Liver (tissue), 9 donors: ENCODE measurements around the gene MS4A2. TPM values are rescaled to one million over a fixed set of nuclear protein-coding genes. Genes with fewer than 3 reads are reported as not detected.

Experiments used
- DNase-seq: peaks from one replicate; pipeline ENCODE4 v3.0.0-alpha.2; 2017; ENCODE audit warnings: low spot score
- H3K27ac ChIP-seq, 2 donors: one replicate each; pipeline ENCODE4 v1.7.0; 2013; ENCODE audit warnings: inconsistent platforms in 2 of 2, low read length in 2 of 2, control low read depth in 1 of 2, low read depth in 1 of 2, mild to moderate bottlenecking in 1 of 2
- H3K27me3 ChIP-seq, 4 donors: one replicate each; pipeline versions ENCODE4 v1.6.1 to v1.7.0; 2013; ENCODE audit warnings: low read length in 3 of 4, inconsistent platforms in 1 of 4, mild to moderate bottlenecking in 1 of 4, moderate library complexity in 1 of 4; ENCODE audit not compliant: control insufficient read depth in 4 of 4, insufficient read depth in 4 of 4
- H3K36me3 ChIP-seq, 4 donors: one replicate each; pipeline versions ENCODE4 v1.6.1 to v1.7.0; 2013; ENCODE audit warnings: low read length in 3 of 4, mild to moderate bottlenecking in 3 of 4, low read depth in 1 of 4, moderate library complexity in 1 of 4; ENCODE audit not compliant: control insufficient read depth in 4 of 4, insufficient read depth in 3 of 4
- H3K4me1 ChIP-seq, 4 donors: one replicate each; pipeline versions ENCODE4 v1.6.1 to v1.7.0; 2013; ENCODE audit warnings: low read length in 3 of 4, mild to moderate bottlenecking in 3 of 4, moderate library complexity in 1 of 4; ENCODE audit not compliant: control insufficient read depth in 4 of 4, insufficient read depth in 4 of 4
- H3K4me3 ChIP-seq, 3 donors: one replicate each; pipeline versions ENCODE4 v1.6.1 to v1.7.0; 2013; ENCODE audit warnings: low read length in 3 of 3, control low read depth in 1 of 3, low read depth in 1 of 3, mild to moderate bottlenecking in 1 of 3
- H3K9ac ChIP-seq, 2 donors: one replicate each; pipeline ENCODE4 v1.7.0; 2013; ENCODE audit warnings: low read length in 2 of 2, mild to moderate bottlenecking in 2 of 2, moderate library complexity in 2 of 2, control low read depth in 1 of 2, low read depth in 1 of 2
- H3K9me3 ChIP-seq, 4 donors: one replicate each; pipeline versions ENCODE4 v1.6.1 to v1.7.0; 2013; ENCODE audit warnings: low read length in 3 of 4; ENCODE audit not compliant: control insufficient read depth in 4 of 4
- EGR1 ChIP-seq, 2 donors: IDR thresholded peaks; 2 replicates each; pipeline ENCODE4 v1.6.1; 2016 to 2018; ENCODE audit warnings: antibody characterized with exemption in 2 of 2, low read depth in 2 of 2
- FOXA1 ChIP-seq: IDR thresholded peaks from 2 replicates; pipeline ENCODE4 v1.6.1; 2016; ENCODE audit warnings: antibody characterized with exemption
- FOXA2 ChIP-seq: IDR thresholded peaks from 2 replicates; pipeline ENCODE4 v1.6.1; 2016; ENCODE audit warnings: antibody characterized with exemption
- HNF4A ChIP-seq, 2 donors: conservative IDR thresholded peaks; 2 replicates each; pipeline ENCODE4 v1.6.1; 2016; ENCODE audit warnings: antibody characterized with exemption in 2 of 2, mild to moderate bottlenecking in 2 of 2
- HNF4G ChIP-seq: IDR thresholded peaks from 2 replicates; pipeline ENCODE4 v1.6.1; 2016; ENCODE audit warnings: antibody characterized with exemption
- JUND ChIP-seq, 2 donors: IDR thresholded peaks; 2 replicates each; pipeline ENCODE4 v1.6.1; 2016; ENCODE audit warnings: antibody characterized with exemption in 2 of 2
- NR2F2 ChIP-seq: IDR thresholded peaks from 2 replicates; pipeline ENCODE4 v1.6.1; 2016; ENCODE audit warnings: antibody characterized with exemption
- RAD21 ChIP-seq, 2 donors: IDR thresholded peaks; 2 replicates each; pipeline ENCODE4 v1.6.1; 2016; ENCODE audit warnings: antibody characterized with exemption in 2 of 2, mild to moderate bottlenecking in 2 of 2
- RXRA ChIP-seq, 2 donors: IDR thresholded peaks; 2 replicates each; pipeline ENCODE4 v1.6.1; 2017 to 2018; ENCODE audit warnings: antibody characterized with exemption in 2 of 2, mild to moderate bottlenecking in 1 of 2
- SP1 ChIP-seq: IDR thresholded peaks from 2 replicates; pipeline ENCODE4 v1.6.1; 2018; ENCODE audit warnings: antibody characterized with exemption, mild to moderate bottlenecking
- TAF1 ChIP-seq: conservative IDR thresholded peaks from 2 replicates; pipeline ENCODE4 v1.6.1; 2016; ENCODE audit warnings: antibody characterized with exemption, mild to moderate bottlenecking
- YY1 ChIP-seq: IDR thresholded peaks from 2 replicates; pipeline ENCODE4 v1.6.1; 2016; ENCODE audit warnings: antibody characterized with exemption, mild to moderate bottlenecking
- WGBS: extraction: QIAGEN DNeasy Blood & Tissue Kit; methylation state at CpG from one replicate; pipeline ENCODE4 v1.1.7; 2013; 5-methylcytosine and 5-hydroxymethylcytosine counted together
- polyA plus RNA-seq, 2 donors: library from polyadenylated mRNA; stranded (reverse) in 1 of 2; unstranded in 1 of 2; fragments of 200-250 nt in 1 of 2; fragments of >200 nt in 1 of 2; fragmentation: Nextera tagmentation in 1 of 2; extraction: Ambion mirVana in 1 of 2; gene quantifications; one replicate each; pipeline versions ENCODE4 v1.2.1 to v1.2.3, GENCODE V29; 2013 to 2015
- total RNA-seq, 2 donors: library from RNA; depleted of rRNA; stranded (reverse); fragments of >200 nt; gene quantifications; one replicate each; pipeline ENCODE4 v1.2.3, GENCODE V29; 2014
- TF ChIP-seq, protein P1 (sequence below): IDR thresholded peaks from 2 replicates; pipeline ENCODE4 v1.6.1; 2016; ENCODE audit warnings: antibody characterized with exemption, mild to moderate bottlenecking
- TF ChIP-seq, protein P2 (sequence below): fragments of 150-350 bp; IDR thresholded peaks from 2 replicates; pipeline ENCODE4 v1.5.1; 2017; ENCODE audit warnings: improper control_type of control experiment, low read depth, low read length; ENCODE audit not compliant: missing input control
- TF ChIP-seq, protein P3 (sequence below): IDR thresholded peaks from 2 replicates; pipeline ENCODE4 v1.6.1; 2016; ENCODE audit warnings: antibody characterized with exemption
- TF ChIP-seq, protein P4 (sequence below): IDR thresholded peaks from 2 replicates; pipeline ENCODE4 v1.6.1; 2016; ENCODE audit warnings: antibody characterized with exemption
- TF ChIP-seq, protein P5 (sequence below): IDR thresholded peaks from 2 replicates; pipeline ENCODE4 v1.6.1; 2016; ENCODE audit warnings: antibody characterized with exemption
- donor health status: healthy.
- donor health status: healthy.
- donor health status: healthy.
- donor health status: healthy.
- donor health status: healthy.

MS4A2 gene
- total and polyA plus RNA-seq, 4 donors = 0.08 to 0.37 (median 0.32) TPM; not detected in 1

DNA sequence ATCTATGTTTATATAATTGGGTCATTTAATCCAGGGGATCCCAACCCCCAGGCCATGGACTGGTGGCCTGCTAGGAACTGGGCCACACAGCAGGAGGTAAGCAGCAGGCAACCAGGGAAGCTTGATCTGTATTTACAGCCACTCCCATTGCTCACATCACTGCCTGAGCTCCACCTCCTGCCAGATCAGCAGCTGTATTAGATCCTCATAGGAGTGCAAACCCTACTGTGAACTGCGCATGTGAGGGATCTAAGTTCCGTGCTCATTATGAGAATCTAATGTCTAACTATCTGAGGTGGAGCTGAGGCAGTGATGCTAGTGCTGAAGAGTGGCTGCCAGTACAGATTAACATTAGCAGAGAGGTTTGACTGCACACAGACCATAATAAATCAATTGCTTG lies 32.8 kb downstream of the MS4A2 start:
- no peak overlapping the region for H3K27ac ChIP-seq
- no peaks in the 10 kb centered on the region for H3K36me3 ChIP-seq
- no peaks in the 10 kb centered on the region for H3K9me3 ChIP-seq
- 86% methylated on average over 2 of the region's 2 CpGs for WGBS
- no peak overlapping the region for H3K4me3 ChIP-seq
- H3K9ac ChIP-seq = no peak overlapping the region
- TF ChIP-seq NR2F2 = no peak
- TF ChIP-seq, protein P1, sequence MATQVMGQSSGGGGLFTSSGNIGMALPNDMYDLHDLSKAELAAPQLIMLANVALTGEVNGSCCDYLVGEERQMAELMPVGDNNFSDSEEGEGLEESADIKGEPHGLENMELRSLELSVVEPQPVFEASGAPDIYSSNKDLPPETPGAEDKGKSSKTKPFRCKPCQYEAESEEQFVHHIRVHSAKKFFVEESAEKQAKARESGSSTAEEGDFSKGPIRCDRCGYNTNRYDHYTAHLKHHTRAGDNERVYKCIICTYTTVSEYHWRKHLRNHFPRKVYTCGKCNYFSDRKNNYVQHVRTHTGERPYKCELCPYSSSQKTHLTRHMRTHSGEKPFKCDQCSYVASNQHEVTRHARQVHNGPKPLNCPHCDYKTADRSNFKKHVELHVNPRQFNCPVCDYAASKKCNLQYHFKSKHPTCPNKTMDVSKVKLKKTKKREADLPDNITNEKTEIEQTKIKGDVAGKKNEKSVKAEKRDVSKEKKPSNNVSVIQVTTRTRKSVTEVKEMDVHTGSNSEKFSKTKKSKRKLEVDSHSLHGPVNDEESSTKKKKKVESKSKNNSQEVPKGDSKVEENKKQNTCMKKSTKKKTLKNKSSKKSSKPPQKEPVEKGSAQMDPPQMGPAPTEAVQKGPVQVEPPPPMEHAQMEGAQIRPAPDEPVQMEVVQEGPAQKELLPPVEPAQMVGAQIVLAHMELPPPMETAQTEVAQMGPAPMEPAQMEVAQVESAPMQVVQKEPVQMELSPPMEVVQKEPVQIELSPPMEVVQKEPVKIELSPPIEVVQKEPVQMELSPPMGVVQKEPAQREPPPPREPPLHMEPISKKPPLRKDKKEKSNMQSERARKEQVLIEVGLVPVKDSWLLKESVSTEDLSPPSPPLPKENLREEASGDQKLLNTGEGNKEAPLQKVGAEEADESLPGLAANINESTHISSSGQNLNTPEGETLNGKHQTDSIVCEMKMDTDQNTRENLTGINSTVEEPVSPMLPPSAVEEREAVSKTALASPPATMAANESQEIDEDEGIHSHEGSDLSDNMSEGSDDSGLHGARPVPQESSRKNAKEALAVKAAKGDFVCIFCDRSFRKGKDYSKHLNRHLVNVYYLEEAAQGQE = no peak
- TF ChIP-seq, protein P2, sequence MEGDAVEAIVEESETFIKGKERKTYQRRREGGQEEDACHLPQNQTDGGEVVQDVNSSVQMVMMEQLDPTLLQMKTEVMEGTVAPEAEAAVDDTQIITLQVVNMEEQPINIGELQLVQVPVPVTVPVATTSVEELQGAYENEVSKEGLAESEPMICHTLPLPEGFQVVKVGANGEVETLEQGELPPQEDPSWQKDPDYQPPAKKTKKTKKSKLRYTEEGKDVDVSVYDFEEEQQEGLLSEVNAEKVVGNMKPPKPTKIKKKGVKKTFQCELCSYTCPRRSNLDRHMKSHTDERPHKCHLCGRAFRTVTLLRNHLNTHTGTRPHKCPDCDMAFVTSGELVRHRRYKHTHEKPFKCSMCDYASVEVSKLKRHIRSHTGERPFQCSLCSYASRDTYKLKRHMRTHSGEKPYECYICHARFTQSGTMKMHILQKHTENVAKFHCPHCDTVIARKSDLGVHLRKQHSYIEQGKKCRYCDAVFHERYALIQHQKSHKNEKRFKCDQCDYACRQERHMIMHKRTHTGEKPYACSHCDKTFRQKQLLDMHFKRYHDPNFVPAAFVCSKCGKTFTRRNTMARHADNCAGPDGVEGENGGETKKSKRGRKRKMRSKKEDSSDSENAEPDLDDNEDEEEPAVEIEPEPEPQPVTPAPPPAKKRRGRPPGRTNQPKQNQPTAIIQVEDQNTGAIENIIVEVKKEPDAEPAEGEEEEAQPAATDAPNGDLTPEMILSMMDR = no peak
- no peak for TF ChIP-seq TAF1
- TF ChIP-seq SP1 = no peak
- no peak for TF ChIP-seq JUND (IDR thresholded peaks at IDR 0.05)
- no peak for TF ChIP-seq RAD21 (IDR thresholded peaks at IDR 0.05)
- TF ChIP-seq FOXA2 = no peak
- TF ChIP-seq, protein P3, sequence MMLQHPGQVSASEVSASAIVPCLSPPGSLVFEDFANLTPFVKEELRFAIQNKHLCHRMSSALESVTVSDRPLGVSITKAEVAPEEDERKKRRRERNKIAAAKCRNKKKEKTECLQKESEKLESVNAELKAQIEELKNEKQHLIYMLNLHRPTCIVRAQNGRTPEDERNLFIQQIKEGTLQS = no peak
- H3K27me3 ChIP-seq = no peaks in the 10 kb centered on the region
- no peaks in the 10 kb centered on the region for H3K4me1 ChIP-seq
- DNase-seq = no peak

DNA sequence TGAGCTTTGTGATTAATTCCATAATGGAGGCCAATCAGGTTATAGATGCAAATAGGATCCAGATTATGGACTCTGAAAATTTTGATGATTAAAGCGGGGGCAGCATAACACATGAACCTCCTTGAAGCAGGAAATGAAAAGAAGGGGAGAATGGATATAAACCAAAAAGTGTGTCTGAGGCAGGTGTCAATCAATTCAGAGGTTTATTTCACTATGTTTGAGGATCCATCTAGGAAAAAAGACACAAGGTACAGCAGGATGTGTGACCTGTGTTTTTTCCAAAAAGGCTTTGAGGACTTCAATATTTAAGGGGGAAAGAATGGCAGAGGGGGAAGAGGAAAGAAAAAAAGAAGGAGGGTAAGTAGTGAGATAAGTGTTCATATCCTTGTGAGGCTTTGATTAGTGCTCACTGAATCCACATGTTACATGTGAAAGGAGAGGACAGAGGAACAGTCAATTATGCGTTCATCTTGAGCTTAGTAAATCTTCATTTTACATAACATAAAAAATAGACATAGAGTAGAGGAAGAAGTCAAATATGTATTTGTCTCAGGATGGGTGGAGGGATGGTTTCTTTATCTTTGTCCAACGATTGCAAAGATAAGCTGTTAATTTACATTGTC lies 34.1 kb downstream of the MS4A2 start:
- Histone ChIP-seq H3K27me3 (no peaks in the 10 kb centered on the region), H3K4me1 (no peaks in the 10 kb centered on the region), H3K36me3 (no peaks in the 10 kb centered on the region), H3K4me3 (no peak overlapping the region), H3K27ac (no peak overlapping the region), H3K9me3 (no peaks in the 10 kb centered on the region), H3K9ac (no peak overlapping the region)
- no peak for DNase-seq
- 69% methylated on average over 3 of the region's 3 CpGs for WGBS
- no peak for TF ChIP-seq FOXA2
- TF ChIP-seq RXRA (IDR thresholded peaks at IDR 0.05) = no peak
- TF ChIP-seq FOXA1 = no peak
- no peak for TF ChIP-seq SP1
- TF ChIP-seq EGR1 (IDR thresholded peaks at IDR 0.05; ENCODE audit: low read depth in 2 of 2) = no peak
- TF ChIP-seq, protein P4, sequence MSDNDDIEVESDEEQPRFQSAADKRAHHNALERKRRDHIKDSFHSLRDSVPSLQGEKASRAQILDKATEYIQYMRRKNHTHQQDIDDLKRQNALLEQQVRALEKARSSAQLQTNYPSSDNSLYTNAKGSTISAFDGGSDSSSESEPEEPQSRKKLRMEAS = no peak
- TF ChIP-seq, protein P2 = no peak
- no peak for TF ChIP-seq RAD21 (IDR thresholded peaks at IDR 0.05)
- TF ChIP-seq TAF1 = no peak
- no peak for TF ChIP-seq YY1
- TF ChIP-seq, protein P3 = no peak
- TF ChIP-seq, protein P1 = no peak
- TF ChIP-seq HNF4A (conservative IDR thresholded peaks at IDR 0.05) = no peak
- TF ChIP-seq, protein P5, sequence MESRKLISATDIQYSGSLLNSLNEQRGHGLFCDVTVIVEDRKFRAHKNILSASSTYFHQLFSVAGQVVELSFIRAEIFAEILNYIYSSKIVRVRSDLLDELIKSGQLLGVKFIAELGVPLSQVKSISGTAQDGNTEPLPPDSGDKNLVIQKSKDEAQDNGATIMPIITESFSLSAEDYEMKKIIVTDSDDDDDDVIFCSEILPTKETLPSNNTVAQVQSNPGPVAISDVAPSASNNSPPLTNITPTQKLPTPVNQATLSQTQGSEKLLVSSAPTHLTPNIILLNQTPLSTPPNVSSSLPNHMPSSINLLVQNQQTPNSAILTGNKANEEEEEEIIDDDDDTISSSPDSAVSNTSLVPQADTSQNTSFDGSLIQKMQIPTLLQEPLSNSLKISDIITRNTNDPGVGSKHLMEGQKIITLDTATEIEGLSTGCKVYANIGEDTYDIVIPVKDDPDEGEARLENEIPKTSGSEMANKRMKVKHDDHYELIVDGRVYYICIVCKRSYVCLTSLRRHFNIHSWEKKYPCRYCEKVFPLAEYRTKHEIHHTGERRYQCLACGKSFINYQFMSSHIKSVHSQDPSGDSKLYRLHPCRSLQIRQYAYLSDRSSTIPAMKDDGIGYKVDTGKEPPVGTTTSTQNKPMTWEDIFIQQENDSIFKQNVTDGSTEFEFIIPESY = no peak
- TF ChIP-seq JUND (IDR thresholded peaks at IDR 0.05) = no peak
- TF ChIP-seq HNF4G = no peak
